ENCODE results near the gene TXNRD2.

Gene TXNRD2

DNA sequence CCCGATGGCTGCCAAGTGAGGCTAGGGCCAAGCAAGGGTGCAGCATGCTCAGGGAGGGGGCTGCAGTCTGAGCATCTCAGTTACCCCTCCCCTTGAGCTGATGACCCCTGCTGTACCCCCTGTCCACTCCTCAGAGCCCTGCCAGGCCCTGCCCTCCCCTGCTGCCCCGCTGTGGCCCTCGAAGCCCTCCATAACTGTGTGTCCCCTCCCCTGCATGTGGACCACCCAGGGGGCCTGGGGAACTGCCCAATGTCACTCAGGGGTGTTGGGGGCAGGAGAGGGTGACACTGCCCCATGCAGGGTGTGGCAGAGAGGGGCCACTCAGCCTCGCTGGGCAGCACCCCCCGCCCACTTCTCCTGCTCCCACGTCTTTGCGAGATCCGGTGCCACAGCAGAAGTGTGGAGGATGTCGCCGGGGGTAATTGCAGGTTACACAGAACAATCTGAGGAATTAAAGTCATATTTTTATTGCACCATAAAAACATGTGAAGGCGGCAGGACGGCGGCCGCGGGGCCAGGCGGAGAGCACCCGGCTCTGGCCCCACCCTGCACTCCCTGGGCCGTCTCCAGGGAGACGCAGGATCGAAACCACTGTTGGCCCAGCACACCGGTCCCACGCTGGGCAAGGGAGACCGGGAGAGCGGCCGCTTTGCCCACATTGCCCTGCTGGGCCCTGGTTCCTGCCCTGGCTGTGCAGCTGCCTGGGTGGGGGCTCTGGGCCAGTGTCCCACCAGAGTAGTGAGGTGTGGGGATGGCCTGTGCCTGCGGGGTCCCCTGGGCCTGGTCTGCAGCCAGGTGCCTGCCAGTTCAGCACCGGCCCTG lies 68.3 kb downstream of the TXNRD2 start:
- FAIRE-seq: no peak

DNA sequence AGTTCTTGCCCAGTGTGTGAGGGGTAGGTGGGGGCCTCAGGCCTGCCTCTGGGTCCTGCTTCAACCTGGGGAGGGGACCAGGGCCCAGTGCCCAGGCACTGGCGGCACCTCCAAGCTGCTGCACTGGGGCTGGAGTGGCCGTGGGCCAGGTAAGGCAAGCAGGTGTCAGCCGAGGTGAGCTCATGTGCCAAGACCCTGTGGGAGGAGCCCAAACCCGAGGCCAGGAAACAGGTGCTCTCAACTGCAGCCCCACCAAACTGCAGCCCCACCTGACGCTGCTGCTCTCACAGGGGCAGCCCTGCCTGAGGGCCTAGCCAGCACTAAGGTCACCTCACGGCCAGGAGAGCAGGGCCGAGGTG lies 68.9 kb downstream of the TXNRD2 start:
- no peak for FAIRE-seq

DNA sequence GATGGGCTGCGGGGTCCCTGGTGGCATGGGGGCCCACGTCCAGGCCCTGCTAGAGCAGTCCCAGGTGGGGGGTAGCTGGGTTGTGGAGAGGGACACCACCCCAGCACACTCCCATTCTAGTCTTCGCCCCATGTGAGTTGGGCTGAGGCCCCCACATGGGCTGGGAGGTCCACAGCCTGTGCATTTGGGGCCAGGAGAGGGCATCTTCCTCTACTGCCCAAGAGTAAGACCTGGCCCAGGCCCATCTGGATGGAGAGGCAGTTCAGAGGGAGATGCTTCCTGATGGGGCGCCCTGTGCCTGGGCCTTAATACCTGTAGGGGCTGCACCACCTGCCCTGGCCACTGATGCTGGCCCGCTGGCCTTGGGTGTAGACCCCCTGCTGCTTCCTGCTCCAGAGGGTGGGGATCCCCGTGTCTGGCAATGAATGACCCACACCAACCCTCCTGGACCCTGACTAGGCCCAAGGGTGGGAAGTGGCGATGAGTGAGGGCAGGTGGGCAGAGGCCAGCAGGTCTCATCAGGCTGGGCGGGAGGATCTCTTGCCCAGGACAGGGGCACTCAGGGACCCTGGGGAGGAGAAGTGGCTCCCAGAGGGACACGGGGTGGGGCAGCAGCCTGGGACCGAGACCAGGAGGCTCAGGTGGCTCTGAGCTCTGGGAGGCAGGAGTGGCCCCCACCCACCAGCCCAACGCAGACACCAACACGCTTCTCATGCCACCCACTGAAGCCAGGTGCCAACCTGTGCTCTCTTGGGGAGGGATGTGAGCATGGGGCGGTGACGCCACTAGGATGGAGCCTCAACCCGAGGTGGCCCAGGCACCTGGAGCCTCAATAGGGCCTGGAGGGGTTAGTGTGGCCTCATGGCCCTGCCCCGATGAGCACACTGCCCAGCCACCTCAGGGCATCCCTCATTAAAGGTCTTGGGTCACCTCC lies 69.5 kb downstream of the TXNRD2 start:
- FAIRE-seq: no peak

DNA sequence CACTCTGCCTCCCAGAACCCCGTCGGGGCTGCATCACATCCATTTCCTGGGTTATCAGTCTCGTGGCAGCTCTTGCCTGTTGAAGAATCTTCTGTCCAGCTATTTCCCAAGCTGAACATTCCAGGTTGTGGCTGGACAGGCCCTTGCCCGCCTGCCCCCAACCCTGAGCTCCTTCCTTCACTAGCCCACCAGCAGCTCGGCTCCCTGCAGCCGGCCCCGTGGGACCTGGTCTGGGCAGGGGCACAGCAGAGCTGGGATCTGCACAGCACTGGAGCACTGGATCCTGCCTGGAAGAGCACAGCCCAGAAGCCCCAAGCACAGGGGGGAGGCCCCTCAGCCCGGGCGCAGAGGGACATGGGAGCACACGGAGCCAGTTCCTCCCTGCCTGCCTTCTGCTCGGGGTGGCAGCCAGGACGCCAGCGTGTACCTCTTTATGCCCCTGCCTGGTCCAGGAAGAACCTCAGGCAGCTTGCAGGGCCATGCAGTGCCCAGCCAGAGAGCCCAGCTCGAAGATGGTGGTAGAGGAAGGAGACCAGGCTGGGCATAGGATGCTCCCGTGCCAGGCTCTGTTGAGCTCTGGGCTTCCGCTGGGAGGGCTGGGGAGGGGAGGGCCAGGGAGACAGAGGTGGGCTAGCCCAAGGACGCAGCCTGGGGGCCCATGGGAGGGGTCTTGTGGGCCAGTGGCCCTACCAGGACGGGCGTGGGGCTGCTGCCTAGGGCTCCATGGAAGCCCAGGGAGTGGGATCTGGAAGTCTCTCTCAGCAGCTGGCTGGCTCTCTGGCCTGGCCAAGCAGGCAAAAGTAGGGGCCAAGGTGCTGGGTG lies 70.4 kb downstream of the TXNRD2 start:
- FAIRE-seq: no peak

DNA sequence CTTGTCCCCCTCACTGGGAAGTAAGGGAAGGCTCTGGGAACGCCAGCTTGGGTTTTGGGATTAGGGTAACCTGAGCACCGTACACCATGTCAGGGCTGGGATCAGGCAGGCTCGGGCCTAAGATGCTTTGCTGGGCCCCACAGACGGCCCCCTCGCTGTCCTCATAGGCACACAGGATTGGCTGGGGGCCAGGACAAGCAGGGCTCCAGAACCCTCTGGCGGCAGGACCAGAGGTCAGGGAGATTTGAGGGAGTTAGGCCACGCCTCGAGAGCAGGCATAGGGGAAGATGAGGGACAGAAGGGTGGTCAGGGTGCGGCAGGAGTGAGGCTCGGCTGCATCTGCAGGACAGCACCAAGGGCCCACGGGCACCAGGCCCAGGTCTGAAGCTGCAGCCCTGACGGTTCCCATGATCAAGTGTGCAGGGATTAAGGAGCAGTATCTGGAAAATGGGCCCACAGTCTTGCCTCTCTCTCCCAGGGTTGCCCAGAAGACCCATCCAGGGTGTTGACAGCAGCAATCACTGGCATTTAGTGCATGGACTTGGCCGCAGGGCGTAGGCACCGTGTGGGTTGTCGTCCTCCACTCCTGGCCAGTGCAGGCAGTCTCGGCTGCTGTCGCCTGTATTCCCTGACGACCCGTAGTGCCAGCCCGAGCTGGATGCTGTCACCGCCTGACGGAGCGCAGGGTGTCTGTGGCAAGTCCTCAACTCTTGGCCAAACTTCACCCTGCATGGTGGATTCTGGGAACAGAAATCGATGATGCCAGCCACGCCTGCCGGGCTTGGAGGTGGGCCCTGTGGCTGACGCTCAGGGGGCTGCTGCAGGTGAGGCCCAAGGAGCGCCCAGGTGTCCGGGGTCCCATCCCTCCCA lies 71.2 kb downstream of the TXNRD2 start:
- FAIRE-seq: no peak

DNA sequence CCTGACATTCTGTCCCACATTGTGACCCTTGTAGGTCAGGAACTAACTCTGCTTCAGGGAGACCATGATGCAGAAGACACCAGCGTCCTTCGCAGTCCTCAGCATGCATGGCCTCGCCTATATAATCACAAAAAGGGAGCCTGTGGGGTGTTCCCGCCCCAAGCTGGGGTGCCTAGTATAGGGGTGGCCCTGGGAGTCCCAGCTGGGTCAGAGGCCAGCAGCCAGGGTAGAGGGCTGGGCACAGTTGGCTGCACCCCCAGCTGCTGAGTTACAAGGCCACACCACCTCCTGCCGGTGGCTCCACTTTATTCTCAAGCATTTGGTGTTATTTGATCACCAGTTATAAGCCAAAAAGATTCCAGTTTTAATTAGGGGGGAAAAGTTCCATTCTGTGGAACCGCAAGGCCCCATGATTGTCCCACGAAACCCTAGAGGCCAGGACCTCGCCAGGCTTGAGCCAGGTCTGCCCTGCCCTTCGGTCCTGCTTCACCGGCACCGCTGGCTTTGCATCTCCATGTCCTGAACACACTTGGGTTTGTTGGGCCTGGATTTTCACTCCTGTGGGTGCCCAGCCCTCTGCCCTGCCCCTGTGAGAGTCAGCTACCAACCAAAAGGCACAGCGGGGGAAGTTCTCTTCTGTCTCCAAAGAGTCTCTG lies 72.0 kb downstream of the TXNRD2 start:
- no peak for FAIRE-seq

DNA sequence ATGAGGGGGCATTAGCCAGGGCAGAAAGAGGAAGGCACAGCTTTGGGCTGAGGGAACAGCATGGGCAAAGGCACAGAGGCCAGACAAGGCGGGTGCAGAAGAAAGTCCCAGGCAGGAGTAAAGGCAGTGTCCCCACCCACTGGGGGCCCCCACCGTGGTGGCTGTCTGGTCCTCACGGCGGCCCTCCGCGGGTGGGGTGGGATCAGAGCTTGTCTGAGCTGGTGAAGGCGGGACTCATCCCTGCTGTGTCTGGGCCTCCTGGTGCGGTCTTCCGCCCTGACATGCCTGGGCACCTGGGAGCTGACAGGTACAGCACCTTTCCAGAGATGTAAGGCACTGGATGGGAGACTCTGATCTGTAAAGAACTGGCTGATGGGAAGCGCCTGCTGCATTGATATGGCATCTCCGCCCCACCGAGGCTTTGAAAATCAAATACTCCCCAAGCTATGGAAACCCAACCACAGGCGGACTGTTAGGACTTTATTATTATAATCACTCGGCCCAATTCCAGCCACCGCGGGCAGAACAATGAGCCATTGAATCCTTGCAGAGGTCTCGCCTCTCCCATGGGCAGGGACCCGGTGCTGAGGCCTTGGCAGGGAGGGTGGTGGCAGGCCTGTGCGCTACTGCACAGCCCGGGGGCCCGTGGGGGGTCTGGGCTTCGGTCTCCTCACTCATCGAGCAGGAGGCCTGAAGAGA lies 72.7 kb downstream of the TXNRD2 start:
- FAIRE-seq: no peak

DNA sequence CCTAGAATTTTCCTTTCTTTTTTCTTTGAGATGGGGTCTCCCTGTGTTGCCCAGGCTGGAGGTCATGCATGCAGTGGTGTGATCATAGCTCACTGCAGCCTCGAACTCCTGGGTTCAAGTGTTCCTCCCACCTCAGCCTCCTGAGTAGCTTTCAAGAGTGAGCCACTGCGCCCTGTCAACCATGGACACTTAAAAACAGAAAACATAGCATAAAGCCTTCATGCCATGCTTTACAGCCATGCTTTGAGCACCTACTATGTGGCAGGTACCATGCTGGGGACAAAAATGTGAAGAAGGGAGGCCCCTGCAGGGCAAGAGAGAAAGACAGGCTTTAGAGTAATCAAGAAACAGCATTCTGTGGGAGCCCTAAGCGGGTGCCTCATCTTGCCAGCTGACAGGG lies 73.3 kb downstream of the TXNRD2 start:
- FAIRE-seq: no peak

DNA sequence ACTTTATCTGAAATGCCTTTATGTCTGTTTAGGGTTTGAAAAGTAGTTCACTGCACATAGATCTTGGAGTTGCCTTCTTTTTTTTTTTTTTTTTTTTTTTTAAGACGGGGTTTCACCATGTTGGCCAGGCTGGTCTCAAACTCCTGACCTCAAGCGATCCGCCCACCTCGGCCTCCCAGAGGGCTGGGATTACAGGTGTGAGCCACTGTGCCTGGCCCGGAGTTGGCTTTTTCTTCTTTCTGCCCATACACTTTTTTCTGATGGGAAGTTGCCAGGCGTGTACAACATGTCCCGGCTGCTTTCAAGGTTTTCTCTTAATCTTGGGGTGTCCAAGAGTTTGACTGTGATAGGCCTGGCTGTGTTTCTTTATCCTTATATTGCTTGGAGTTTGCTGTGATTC lies 74.0 kb downstream of the TXNRD2 start:
- no peak for FAIRE-seq

DNA sequence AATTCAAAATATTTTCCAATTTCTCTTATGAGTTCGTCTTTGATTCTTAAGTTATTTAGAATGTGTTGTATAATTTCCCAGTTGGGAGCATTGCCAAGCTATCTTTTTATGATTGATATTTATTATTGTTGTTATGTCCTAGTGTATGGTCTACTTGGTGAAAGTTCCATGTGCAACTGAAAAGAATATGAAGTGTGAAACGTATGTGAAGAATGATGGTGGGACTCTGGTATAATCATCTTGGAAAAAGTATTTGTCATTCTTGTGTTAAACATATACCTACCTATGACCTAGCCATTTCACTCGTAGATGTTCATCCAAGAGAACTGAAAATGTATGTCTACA lies 75.0 kb downstream of the TXNRD2 start:
- no peak for FAIRE-seq

DNA sequence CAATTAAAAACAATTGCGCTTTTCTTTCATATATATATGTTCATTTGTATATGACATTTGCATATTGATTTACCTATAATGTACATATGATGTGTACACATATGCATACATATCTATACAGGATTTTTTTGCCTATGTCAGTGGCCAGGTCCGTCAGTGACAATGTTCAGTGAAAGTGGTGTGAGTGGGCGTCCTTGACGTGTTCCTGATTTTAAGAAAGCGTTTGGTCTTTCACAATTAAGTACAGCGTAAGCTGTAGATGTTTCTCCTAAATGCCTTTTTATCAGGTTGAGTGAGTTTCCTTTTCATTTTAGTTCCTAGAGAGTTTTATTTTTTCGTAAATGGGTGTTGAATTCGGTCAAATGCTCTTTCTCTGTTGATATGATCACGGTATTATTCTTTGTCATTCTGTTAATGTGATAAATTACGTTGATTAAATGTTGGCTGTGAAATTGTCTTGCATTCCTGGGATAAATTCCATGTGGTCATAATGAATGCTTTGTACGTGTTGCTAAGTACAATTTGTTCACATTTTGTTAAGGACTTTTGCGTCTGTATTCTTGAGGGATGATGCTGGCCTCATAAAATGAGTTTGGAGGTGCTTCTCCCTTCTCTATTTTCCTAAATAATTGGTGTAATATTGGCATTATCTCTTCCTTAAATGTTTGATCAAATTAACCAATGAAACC lies 76.3 kb downstream of the TXNRD2 start:
- FAIRE-seq: no peak

DNA sequence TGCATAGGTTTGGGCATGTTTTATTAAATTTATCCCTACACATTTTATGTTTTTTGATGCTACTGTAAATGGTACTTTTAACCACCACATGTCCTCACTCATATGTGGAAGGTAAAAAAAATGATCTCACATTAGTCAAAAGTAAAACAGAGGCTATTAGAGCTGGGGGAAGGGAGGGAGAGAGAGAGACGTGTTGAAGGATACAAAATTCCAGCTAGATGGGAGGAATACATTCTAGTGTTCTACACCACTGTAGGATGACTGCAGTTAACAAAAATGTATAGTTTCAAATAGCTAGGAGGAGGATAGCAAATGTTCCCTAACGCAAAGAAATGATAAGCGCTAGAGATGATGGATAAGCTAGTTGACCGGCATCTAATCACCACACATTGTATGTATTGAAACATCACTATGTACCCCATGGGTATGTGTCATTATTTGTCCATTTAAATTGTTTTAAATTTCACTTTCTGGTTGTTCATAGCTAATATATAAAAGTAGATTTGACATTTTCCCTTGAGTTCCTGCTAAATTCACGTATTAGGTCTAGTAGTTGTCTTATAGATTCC lies 77.0 kb downstream of the TXNRD2 start:
- no peak for FAIRE-seq

DNA sequence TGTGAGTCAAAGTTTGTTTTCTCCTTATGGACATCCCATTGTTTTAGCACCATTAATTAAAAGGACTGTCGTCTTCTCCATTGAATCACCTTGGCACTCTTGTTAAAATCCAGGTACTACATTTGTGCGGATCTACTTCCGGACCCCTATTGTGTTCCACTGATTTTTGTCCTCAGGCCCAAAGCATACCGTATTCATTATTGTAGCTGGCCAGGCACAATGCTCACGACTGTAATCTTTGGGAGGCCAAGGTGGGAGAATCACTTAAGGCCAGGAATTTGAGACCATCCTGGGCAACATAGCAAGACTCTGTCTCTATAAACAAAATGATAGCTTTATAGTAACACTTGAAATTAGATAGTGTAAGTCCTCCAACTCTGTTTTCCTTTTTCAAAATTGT lies 78.0 kb downstream of the TXNRD2 start:
- FAIRE-seq: no peak

DNA sequence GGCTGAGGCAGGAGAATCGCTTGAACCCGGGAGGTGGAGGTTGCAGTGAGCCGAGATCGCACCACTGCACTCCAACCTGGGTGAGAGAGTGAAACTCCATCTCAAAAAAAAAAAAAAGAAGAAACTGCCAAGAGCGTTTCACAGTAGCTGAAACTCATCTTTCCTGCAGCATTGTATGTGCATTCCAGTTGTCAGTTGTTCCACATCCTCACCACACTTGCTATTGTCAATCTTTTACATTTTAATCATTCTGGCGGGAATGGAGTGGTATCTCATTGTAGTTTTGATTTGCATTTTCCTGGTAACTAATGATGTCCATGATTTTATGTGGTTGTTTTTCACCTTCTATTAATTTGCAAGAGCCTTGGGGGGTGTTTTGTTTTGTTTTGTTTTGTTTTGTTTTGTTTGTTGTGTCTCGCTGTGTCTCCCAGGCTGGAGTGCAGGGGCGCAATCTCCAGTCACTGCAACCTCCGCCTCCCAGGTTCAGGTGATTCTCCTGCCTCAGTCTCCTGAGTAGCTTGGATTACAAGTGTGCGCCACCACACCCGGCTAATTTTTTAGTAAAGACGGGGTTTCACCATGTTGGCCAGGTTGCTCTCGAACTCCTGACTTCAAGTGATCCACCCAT lies 78.9 kb downstream of the TXNRD2 start:
- no peak for FAIRE-seq

DNA sequence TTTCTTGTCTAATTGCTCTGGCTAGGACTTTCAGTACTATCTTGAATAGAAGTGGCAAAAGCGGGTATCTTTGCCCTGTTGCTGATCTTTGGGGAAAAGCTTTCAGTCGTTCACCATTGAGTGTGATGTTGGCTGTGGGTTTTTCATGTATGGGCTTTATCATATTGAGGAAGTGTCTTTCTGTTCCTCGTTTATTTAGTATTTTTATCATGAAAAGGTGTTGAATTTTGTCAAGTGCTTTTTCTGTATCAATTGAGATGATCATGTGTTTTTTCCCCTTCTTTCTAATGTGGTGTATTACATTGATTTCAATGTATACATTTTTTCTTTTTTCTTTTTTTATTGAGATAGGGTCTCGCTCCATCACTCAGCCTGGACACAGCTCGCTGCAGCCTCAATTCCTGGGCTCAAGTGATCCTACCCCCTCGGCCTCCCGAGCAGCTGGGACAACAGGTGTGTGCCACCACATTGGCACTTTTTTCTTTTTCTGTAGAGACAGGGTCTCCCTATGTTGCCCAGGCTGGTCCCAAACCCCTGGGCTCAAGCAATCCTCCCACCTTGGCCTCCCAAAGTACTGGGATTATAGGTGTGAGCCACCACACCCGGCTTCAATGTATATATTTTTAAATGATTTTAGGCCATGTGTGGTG lies 81.6 kb downstream of the TXNRD2 start:
- FAIRE-seq: no peak

DNA sequence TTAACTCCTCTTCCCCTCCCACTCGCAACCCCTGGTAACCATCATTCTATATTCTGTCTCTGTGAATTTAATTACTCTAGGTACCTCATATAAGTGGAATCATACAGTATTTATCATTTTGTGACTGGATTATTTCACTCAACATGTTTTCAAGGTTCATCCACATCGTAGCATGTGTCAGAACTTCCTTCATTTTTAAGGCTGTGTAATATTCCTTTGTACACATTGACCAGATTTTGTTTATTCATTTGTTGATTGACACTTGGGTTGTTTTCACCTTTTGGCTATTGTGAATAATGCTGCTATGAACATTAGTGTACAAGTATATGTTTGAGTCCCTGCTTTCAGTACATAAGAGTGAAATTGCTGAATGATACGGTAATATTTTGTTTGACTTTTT lies 84.2 kb downstream of the TXNRD2 start:
- FAIRE-seq: no peak

DNA sequence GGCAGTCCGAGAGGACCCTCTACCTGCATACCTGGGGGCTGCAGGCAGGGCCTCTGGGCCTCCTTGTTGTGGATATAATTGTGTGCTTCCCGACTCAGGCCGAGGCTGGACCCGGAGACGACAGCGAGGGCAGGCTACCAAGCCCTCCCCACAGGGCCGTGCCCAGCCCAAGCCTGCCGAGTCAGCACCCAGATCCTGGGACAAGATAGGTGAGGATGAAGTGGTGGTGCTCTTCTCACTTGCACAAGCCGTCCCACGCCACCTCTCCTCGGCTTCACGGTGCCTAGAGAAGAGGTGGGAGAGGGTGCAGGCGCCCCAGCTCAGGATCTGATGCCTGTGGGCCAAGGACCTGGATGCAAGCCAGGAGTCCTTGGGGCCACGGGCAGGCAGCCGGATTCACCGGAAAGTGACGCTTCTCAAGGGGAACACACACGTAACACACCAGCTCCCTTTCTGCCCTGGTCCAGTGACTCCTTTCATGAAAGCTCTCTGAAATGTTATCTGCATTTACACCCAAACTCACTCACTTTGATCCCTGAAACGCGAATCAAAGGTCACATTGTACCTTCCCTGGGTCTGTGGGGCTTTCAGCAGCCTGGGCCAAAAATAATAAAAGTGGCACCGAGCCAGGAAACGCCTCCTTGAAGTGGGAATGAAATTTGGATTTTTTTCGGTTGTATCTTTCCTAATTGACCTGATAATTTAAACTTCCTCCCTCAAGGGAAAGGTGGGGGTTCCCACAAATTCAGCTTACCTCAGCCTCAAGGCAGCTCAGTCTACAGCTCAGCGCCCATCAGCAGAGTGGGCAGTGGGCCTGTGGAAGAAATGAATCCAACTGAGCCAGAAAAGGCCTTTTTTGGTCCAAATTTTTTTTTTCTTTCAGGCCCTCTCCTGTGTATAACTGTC lies 85.9 kb downstream of the TXNRD2 start:
- FAIRE-seq: no peak

Data from islet of Langerhans (tissue), 1 donor.